H1 (cell line): ENCODE measurements around the gene TCEAL4. TPM values are rescaled to one million over a fixed set of nuclear protein-coding genes. Genes with fewer than 3 reads are reported as not detected.

ENCODE experiments used
- CTCF ChIA-PET: fragments of 300-600 bp; sonication (Branson Sonifier 250); formaldehyde crosslinking; loops from one replicate; lab custom pipeline; 2021; ENCODE audit not compliant: partially characterized antibody; lab: Charles Lee
- POLR2A ChIA-PET: fragments of 300-600 bp; sonication (Branson Sonifier 250); formaldehyde crosslinking; loops from one replicate; lab custom pipeline; 2021; ENCODE audit warnings: inconsistent platforms; ENCODE audit not compliant: partially characterized antibody; lab: Charles Lee
- DNase-seq, 2 experiments: peaks; one replicate each; pipeline versions ENCODE4 v3.0.0 to v3.0.0-alpha.2; 2010 to 2022; ENCODE audit warnings: low spot score in 2 of 2, low read depth in 1 of 2, mixed read lengths in 1 of 2
- FAIRE-seq: peaks from 2 replicates; lab custom pipeline; 2011; peaks lifted over from hg19 to GRCh38; lab: Jason Lieb, UNC
- H2AFZ ChIP-seq: 2 replicates; pipeline ENCODE4 v1.8.1; 2012; ENCODE audit warnings: low read length, inconsistent platforms
- H2AK5ac ChIP-seq: 2 replicates; pipeline ENCODE4 v1.6.1; 2013; ENCODE audit warnings: low read depth, low read length
- H2BK120ac ChIP-seq: replicated peaks from 2 replicates; pipeline ENCODE3; 2013; ENCODE audit warnings: low read depth, low read length, inconsistent platforms
- H2BK12ac ChIP-seq: 2 replicates; pipeline ENCODE4 v1.6.1; 2013; ENCODE audit warnings: low read depth, low read length
- H2BK15ac ChIP-seq: 2 replicates; pipeline ENCODE4 v1.6.1; 2013; ENCODE audit warnings: low read length
- H2BK20ac ChIP-seq: 2 replicates; pipeline ENCODE4 v1.6.1; 2013; ENCODE audit warnings: low read length
- H2BK5ac ChIP-seq: 2 replicates; pipeline ENCODE4 v1.6.1; 2013; ENCODE audit warnings: low read depth, low read length
- H3K14ac ChIP-seq: 2 replicates; pipeline ENCODE4 v1.6.1; 2013; ENCODE audit warnings: inconsistent platforms; ENCODE audit not compliant: insufficient read length
- H3K18ac ChIP-seq: 2 replicates; pipeline ENCODE4 v1.6.1; 2013; ENCODE audit warnings: low read length; ENCODE audit errors: extremely low read depth
- H3K23ac ChIP-seq: 2 replicates; pipeline ENCODE4 v1.6.1; 2013; ENCODE audit warnings: inconsistent platforms; ENCODE audit not compliant: insufficient read length
- H3K23me2 ChIP-seq: 2 replicates; pipeline ENCODE4 v1.6.1; 2013; ENCODE audit warnings: low read depth, low read length
- H3K27ac ChIP-seq: 2 replicates; pipeline ENCODE4 v1.6.1; 2011; ENCODE audit warnings: low read depth, low read length, inconsistent platforms
- H3K27me3 ChIP-seq, 4 experiments: replicated peaks in 1 of 4; 1 replicate in 1 of 4; 2 replicates in 3 of 4; pipeline versions ENCODE4 v1.6.1 to v1.8.1; 2011 to 2013; ENCODE audit warnings: low read length in 3 of 4, mild to moderate bottlenecking in 3 of 4, inconsistent platforms in 2 of 4, mixed read lengths in 2 of 4, moderate library complexity in 1 of 4; ENCODE audit not compliant: control insufficient read depth in 3 of 4, insufficient read depth in 3 of 4; ENCODE audit errors: extremely low read depth in 1 of 4
- H3K36me3 ChIP-seq, 4 experiments: 2 replicates each; pipeline versions ENCODE4 v1.6.1 to v1.8.1; 2011 to 2013; ENCODE audit warnings: mild to moderate bottlenecking in 4 of 4, low read length in 3 of 4, moderate library complexity in 2 of 4, control low read depth in 1 of 4, inconsistent platforms in 1 of 4; ENCODE audit not compliant: insufficient read depth in 4 of 4, control insufficient read depth in 2 of 4
- H3K4ac ChIP-seq: replicated peaks from 2 replicates; pipeline ENCODE3; 2013; ENCODE audit warnings: low read length, low read depth, mixed read lengths, inconsistent platforms; ENCODE audit not compliant: insufficient read length
- H3K4me1 ChIP-seq, 4 experiments: replicated peaks in 1 of 4; 1 replicate in 1 of 4; 2 replicates in 3 of 4; pipeline versions ENCODE4 v1.6.1 to v1.8.1; 2011 to 2013; ENCODE audit warnings: low read length in 3 of 4, inconsistent platforms in 2 of 4, mixed read lengths in 1 of 4; ENCODE audit not compliant: insufficient read depth in 4 of 4, control insufficient read depth in 3 of 4
- H3K4me2 ChIP-seq, 2 experiments: 2 replicates each; pipeline versions ENCODE4 v1.6.1 to v1.8.1; 2011 to 2013; ENCODE audit warnings: low read depth in 2 of 2, low read length in 2 of 2, control low read depth in 1 of 2, inconsistent platforms in 1 of 2, mild to moderate bottlenecking in 1 of 2; ENCODE audit not compliant: insufficient read depth in 1 of 2
- H3K4me3 ChIP-seq, 4 experiments: fragments of 200-600, 300-600 bp in 1 of 4; sonication (generic), shearing (Covaris generic), sonication (Bioruptor Twin) in 1 of 4; 2 replicates each; pipeline versions ENCODE4 v1.5.1 to v1.8.1; 2011 to 2016; ENCODE audit warnings: low read length in 4 of 4, low read depth in 3 of 4, control low read depth in 2 of 4, inconsistent platforms in 2 of 4, mild to moderate bottlenecking in 2 of 4, mixed read lengths in 1 of 4, moderate library complexity in 1 of 4; ENCODE audit not compliant: insufficient read depth in 2 of 4; ENCODE audit errors: extremely low read depth in 1 of 4
- H3K56ac ChIP-seq: replicated peaks from 2 replicates; pipeline ENCODE3; 2013; ENCODE audit warnings: low read depth, mild to moderate bottlenecking, mixed read lengths, low read length, inconsistent platforms; ENCODE audit not compliant: insufficient read length
- H3K79me1 ChIP-seq: 2 replicates; pipeline ENCODE4 v1.6.1; 2013; ENCODE audit warnings: low read depth, low read length, control low read depth
- H3K79me2 ChIP-seq, 2 experiments: 2 replicates each; pipeline versions ENCODE4 v1.6.1 to v1.8.1; 2012 to 2013; ENCODE audit warnings: low read length in 2 of 2, mild to moderate bottlenecking in 2 of 2, inconsistent platforms in 1 of 2; ENCODE audit not compliant: insufficient read depth in 2 of 2, control insufficient read depth in 1 of 2
- H3K9ac ChIP-seq, 4 experiments: replicated peaks in 1 of 4; 1 replicate in 1 of 4; 2 replicates in 3 of 4; pipeline versions ENCODE4 v1.6.1 to v1.8.1; 2011 to 2013; ENCODE audit warnings: low read depth in 3 of 4, low read length in 3 of 4, control low read depth in 2 of 4, mild to moderate bottlenecking in 2 of 4, moderate library complexity in 2 of 4, inconsistent platforms in 1 of 4; ENCODE audit errors: extremely low read depth in 1 of 4
- H3K9me3 ChIP-seq, 2 experiments: 2 replicates each; pipeline versions ENCODE4 v1.6.1 to v1.8.1; 2012 to 2013; ENCODE audit warnings: mild to moderate bottlenecking in 2 of 2, moderate library complexity in 2 of 2, control low read depth in 1 of 2, inconsistent platforms in 1 of 2, low read depth in 1 of 2, low read length in 1 of 2, mixed read lengths in 1 of 2; ENCODE audit not compliant: insufficient read depth in 2 of 2
- H4K20me1 ChIP-seq, 2 experiments: replicated peaks in 1 of 2; 2 replicates each; pipeline versions ENCODE3 to v1.8.1; 2011 to 2013; ENCODE audit warnings: inconsistent platforms in 2 of 2, low read length in 2 of 2, mild to moderate bottlenecking in 1 of 2; ENCODE audit not compliant: insufficient read depth in 2 of 2, control insufficient read depth in 1 of 2
- H4K5ac ChIP-seq: 2 replicates; pipeline ENCODE4 v1.6.1; 2013; ENCODE audit warnings: low read length, low read depth, mixed read lengths, inconsistent platforms; ENCODE audit not compliant: insufficient read length
- H4K8ac ChIP-seq: 2 replicates; pipeline ENCODE4 v1.8.0; 2013; ENCODE audit warnings: mild to moderate bottlenecking, moderate library complexity, low read length, inconsistent platforms; ENCODE audit not compliant: insufficient read depth; ENCODE audit errors: extremely low read depth
- H4K91ac ChIP-seq: replicated peaks from 2 replicates; pipeline ENCODE3; 2013; ENCODE audit warnings: low read length, mixed read lengths, inconsistent platforms; ENCODE audit not compliant: insufficient read length
- ASH2L ChIP-seq: fragments of 200-600, 300-600 bp; sonication (generic); IDR thresholded peaks from one replicate; pipeline ENCODE4 v1.7.1; 2017; ENCODE audit warnings: low read length
- CEBPB ChIP-seq: IDR thresholded peaks from 2 replicates; pipeline ENCODE4 v1.6.1; 2012; ENCODE audit warnings: low read depth, low read length
- HDAC2 ChIP-seq, 2 experiments: fragments of 300-600 bp in 1 of 2; sonication (generic) in 1 of 2; IDR thresholded peaks; 2 replicates each; pipeline ENCODE4 v1.6.1; 2011 to 2012; ENCODE audit warnings: low read depth in 2 of 2, low read length in 2 of 2, mild to moderate bottlenecking in 2 of 2, moderate library complexity in 2 of 2, borderline replicate concordance in 1 of 2, inconsistent platforms in 1 of 2
- KDM5A ChIP-seq: fragments of 200-600 bp; IDR thresholded peaks from 2 replicates; pipeline ENCODE4 v1.7.1; 2012; ENCODE audit warnings: mild to moderate bottlenecking, low read length, inconsistent platforms, mixed read lengths
- SAP30 ChIP-seq: fragments of 300-600 bp; sonication (generic); IDR thresholded peaks from 2 replicates; pipeline ENCODE4 v1.7.1; 2012; ENCODE audit warnings: low read length, moderate library complexity, mild to moderate bottlenecking, inconsistent platforms; ENCODE audit not compliant: insufficient read depth, insufficient replicate concordance
- USF2 ChIP-seq: IDR thresholded peaks from 2 replicates; pipeline ENCODE4 v1.6.1; 2011; ENCODE audit warnings: low read length, improper control_type of control experiment
- WGBS, 2 experiments: shearing (Covaris generic) in 1 of 2; methylation state at CpG; one replicate each; pipeline versions ENCODE4 v1.1.6 to v1.1.7; 2013 to 2015; ENCODE audit warnings: low lambda C conversion rate in 2 of 2, mixed read lengths in 2 of 2, inconsistent platforms in 1 of 2, low coverage in 1 of 2, missing lambda C conversion rate in 1 of 2; ENCODE audit not compliant: insufficient replicate concordance in 2 of 2, insufficient coverage in 1 of 2, insufficient read length in 1 of 2; ENCODE audit errors: extremely low coverage in 1 of 2, missing lambda C conversion rate in 1 of 2; 5-methylcytosine and 5-hydroxymethylcytosine counted together
- polyA plus RNA-seq, 7 experiments: library from polyadenylated mRNA; depleted of rRNA in 3 of 7; stranded (reverse) in 5 of 7; unstranded in 2 of 7; fragments of >200 nt in 5 of 7; fragments of 200-250 nt in 2 of 7; gene quantifications; 1 replicate in 5 of 7; 2 replicates in 1 of 7; 4 replicates in 1 of 7; pipeline versions ENCODE4 v1.2.1 to v1.2.3, GENCODE V29; 2011 to 2013; ENCODE audit warnings: missing spikeins in 2 of 7, mixed read lengths in 2 of 7
- total RNA-seq: library from RNA; stranded (reverse); fragmentation: NEBNext Ultra II Directional; extraction: Animal tissue kit (Norgen Biotek cat#: 25700); gene quantifications from 2 replicates; pipeline ENCODE4 v1.2.1, GENCODE V29; 2021

TCEAL4 gene
- total and polyA plus RNA-seq, 2 of the 8 experiments (the other 6 are each of a cell fraction or from before 2014, with no cell fraction given), result 10.1 to 53.0 TPM

- H2AK5ac ChIP-seq, result no peak overlapping the region
- H3K79me2 ChIP-seq, result no peaks in the 10 kb centered on the region
- H3K27me3 ChIP-seq, result no peaks in the 10 kb centered on the region
- no peak overlapping the region for H3K18ac ChIP-seq
- H4K20me1 ChIP-seq, result no peaks in the 10 kb centered on the region
- no peaks in the 10 kb centered on the region for H3K4me1 ChIP-seq
- DNase-seq (no peak), FAIRE-seq (peak; percentile 86)
- no peak overlapping the region for H2BK5ac ChIP-seq
- H2BK15ac ChIP-seq, result no peak overlapping the region
- ChIA-PET CTCF (interaction anchor here (0.6 to 1.8 kb wide), 3 partner anchors 13 to 139 kb away, joined by 3 to 5 read pairs (median 5); partner anchors contain the start of gene RAB40A), POLR2A (interaction anchor here (0.8 to 1.7 kb wide), 2 partner anchors 8 to 11 kb away, joined by 3 to 5 read pairs; no protein-coding TSS in a partner anchor)
- 30% methylated on average over 1 of the region's 1 CpG; no CpG with 5 or more reads in 1 of the 2 experiments for WGBS, 2 experiments
- no peak overlapping the region for H2AFZ ChIP-seq
- no peaks in the 10 kb centered on the region for H3K36me3 ChIP-seq
- no peak overlapping the region for H4K8ac ChIP-seq
- H3K56ac ChIP-seq, result no peak overlapping the region
- H3K23ac ChIP-seq, result no peak overlapping the region
- H3K23me2 ChIP-seq, result no peaks in the 10 kb centered on the region
- H3K27ac ChIP-seq, result no peak overlapping the region
- no peaks in the 10 kb centered on the region for H3K9me3 ChIP-seq
- H2BK120ac ChIP-seq, result no peak overlapping the region
- no peak overlapping the region for H4K91ac ChIP-seq
- H3K4me2 ChIP-seq, result no peak overlapping the region
- H3K9ac ChIP-seq, result no peak overlapping the region
- no peak overlapping the region for H3K4me3 ChIP-seq
- H3K4ac ChIP-seq, result no peak overlapping the region
- no peaks in the 10 kb centered on the region for H3K79me1 ChIP-seq
- H2BK12ac ChIP-seq, result no peak overlapping the region
- no peak overlapping the region for H3K14ac ChIP-seq
- H2BK20ac ChIP-seq, result no peak overlapping the region
- no peak overlapping the region for H4K5ac ChIP-seq
- no peak for TF ChIP-seq CEBPB
- TF ChIP-seq KDM5A, result no peak
- TF ChIP-seq HDAC2 (IDR thresholded peaks at IDR 0.05; ENCODE audit: borderline replicate concordance in 1 of 2, low read depth in 2 of 2, low read length in 2 of 2), result no peak
- no peak for TF ChIP-seq ASH2L
- TF ChIP-seq SAP30, result no peak
- no peak for TF ChIP-seq USF2
These were observed 31.4 kb downstream of the TCEAL4 start for GRCh38 chrX:103616676-103617186.
